Fibroblast of villous mesenchyme (primary cell): ENCODE results near the gene BOC. TPM values are rescaled to one million over a fixed set of nuclear protein-coding genes. Genes with fewer than 3 reads are reported as not detected.

Source experiments
- DNase-seq: peaks from one replicate; pipeline ENCODE4 v3.0.0-alpha.2; 2010; ENCODE audit warnings: low read depth
- H3K4me3 ChIP-seq: 2 replicates; pipeline ENCODE4 v1.5.1; 2011; ENCODE audit warnings: low read depth, mild to moderate bottlenecking, low read length
- total RNA-seq: library from RNA; depleted of rRNA; stranded (reverse); fragments of >200 nt; gene quantifications from 2 replicates; pipeline ENCODE4 v1.2.3, GENCODE V29; 2012
- TF ChIP-seq, protein P1 (sequence below): IDR thresholded peaks from 2 replicates; pipeline ENCODE4 v1.5.1; 2012; ENCODE audit warnings: low read depth, mild to moderate bottlenecking, low read length; ENCODE audit not compliant: insufficient read depth

Gene BOC
- total RNA-seq, 1 donor, result 14.2 TPM

DNA sequence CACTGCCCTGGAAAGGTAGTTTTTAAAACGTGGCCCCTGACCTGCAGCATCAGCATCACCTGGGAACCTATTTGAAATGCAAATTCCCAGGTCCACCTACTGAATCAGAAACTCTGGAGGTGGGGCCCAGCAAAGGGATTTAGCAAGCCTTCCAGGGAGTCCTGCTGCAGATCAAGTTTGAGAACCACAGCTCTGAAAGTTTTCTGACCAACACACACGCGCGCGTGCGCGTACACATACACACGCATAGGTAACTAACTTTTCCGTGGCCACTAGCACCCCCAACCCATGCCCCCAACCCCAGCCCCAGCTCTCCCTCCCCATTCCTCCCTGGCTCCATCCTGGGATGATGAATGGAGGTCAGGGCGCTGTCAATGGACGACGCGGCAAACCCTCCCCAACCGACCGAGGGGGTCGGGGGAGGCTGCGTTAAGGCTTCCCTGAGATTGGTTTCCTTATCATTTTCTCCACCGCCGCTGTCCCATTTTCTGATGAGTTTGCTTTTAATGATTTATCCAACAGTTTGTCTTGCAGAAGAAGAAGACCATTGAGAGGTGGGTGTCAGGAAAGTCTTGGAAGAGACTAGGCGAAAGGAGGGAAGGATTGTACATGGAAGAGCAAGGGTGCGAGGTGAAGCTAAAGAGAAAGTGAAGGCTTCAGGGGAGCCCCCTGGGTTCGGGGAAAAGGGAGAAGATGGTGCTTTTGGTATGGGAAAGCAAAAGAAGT lies 590 bp upstream of the BOC start:
- H3K4me3 ChIP-seq, result peak overlapping the region; percentile 67
- TF ChIP-seq, protein P1, sequence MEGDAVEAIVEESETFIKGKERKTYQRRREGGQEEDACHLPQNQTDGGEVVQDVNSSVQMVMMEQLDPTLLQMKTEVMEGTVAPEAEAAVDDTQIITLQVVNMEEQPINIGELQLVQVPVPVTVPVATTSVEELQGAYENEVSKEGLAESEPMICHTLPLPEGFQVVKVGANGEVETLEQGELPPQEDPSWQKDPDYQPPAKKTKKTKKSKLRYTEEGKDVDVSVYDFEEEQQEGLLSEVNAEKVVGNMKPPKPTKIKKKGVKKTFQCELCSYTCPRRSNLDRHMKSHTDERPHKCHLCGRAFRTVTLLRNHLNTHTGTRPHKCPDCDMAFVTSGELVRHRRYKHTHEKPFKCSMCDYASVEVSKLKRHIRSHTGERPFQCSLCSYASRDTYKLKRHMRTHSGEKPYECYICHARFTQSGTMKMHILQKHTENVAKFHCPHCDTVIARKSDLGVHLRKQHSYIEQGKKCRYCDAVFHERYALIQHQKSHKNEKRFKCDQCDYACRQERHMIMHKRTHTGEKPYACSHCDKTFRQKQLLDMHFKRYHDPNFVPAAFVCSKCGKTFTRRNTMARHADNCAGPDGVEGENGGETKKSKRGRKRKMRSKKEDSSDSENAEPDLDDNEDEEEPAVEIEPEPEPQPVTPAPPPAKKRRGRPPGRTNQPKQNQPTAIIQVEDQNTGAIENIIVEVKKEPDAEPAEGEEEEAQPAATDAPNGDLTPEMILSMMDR, result no peak
- peak; percentile 18 for DNase-seq

DNA sequence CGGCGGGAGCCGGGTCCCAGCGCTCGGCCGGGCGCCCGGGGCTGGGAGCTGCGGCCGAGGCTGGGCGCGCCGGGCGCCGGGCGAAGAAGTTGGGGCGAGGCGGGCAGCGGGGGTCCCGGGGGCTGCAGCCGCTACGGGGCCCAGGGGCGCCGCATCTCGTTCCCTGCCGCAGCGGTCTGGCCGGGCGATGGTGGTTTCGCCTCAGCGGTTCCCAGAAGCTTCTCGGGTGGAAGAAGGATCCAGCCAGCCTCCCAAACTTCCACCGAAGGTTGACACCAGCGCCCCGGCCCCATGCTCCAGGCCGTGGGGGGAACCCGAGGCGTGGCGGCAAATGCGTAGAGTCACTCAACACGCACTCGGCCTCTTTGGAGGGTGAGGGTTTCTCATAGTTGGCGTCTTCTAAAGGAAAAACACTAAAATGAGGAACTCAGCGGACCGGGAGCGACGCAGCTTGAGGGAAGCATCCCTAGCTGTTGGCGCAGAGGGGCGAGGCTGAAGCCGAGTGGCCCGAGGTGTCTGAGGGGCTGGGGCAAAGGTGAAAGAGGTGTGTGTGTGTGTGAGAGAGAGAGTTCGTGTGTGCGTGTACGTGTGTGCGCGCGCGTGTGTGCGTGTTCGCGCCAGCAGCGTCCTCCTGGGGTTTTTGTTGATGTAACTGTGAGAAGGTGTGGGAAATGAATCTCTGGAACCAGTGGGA lies 940 bp downstream of the BOC start:
- H3K4me3 ChIP-seq, result peak overlapping the region; percentile 67
- peak; percentile 26 for DNase-seq
- TF ChIP-seq, protein P1, result no peak

GRCh38 chr3:113212844-113213375 lies 1.6 kb downstream of the BOC start:
- DNase-seq, result no peak
- TF ChIP-seq, protein P1, result no peak
- peak overlapping the region; percentile 67 for H3K4me3 ChIP-seq

DNA sequence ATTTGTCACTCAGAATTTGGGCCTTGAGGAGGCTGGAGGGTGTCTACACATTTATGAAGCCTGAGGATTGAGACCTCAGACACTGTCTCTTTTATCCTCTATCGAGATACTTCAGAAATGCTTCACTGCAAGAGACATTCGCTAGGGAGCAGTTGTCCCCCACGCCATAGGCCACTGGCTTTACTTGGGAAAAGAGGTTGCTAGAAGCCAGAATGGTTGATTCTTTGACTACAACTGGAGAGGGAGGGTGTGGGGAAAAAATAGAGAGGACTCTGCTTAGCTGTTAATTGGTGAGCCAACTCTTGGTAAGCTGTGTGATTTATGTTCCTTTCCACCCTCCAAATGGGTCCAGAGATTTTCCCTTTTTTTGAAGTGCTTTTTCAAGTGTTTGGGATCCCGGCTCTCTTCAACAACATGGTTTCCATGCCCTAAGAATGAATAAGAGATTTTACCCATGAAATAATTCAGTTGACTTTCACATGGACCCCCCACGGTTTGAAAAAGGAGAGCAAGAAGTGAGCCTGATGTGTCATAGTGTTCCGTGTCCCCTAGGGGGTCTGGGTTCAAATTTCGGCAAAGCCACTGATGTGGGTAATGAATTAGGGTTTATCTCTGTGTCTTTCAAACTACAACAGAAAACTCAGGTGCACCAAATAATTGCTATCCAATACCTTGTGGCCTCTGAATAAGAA lies 2.7 kb downstream of the BOC start:
- no peak overlapping the region for H3K4me3 ChIP-seq
- TF ChIP-seq, protein P1, result no peak
- no peak for DNase-seq

DNA sequence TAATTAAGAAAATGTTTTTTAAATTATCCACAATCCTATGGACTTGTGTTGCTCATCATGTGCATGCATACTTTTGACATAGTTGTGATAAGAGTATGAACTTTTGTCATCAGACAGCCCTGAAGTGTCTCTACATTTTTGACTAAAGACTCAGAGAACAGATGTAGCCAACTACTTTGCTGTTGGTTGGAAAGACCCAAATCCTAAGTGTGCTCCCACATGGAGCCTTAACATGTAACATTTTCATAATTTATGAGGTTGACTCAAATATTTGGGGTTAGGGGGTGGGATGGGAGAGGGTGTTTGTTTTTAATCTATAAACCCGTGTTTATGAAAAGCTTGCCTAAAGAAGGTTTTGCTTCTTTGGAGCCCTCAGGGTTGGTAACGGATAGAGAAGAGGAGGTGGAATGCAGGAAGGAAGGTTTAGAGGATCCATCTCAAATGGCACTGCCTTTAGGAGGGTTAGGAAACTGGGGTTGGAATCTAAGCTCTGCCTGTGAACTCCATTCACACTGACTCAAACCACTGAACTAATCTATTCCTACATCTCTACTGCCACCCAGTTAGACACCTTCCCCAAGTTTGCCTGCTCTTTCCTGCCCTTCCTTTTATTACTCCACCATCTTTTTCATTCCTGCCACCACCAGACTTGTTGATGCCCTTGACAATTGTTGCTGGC lies 3.7 kb downstream of the BOC start:
- DNase-seq, result peak; percentile 36
- no peak overlapping the region for H3K4me3 ChIP-seq

GRCh38 chr3:113216393-113216792 lies 5.0 kb downstream of the BOC start:
- DNase-seq, result peak; percentile 61
- TF ChIP-seq, protein P1, result no peak
- H3K4me3 ChIP-seq, result no peak overlapping the region

More for the DNA sequence above, 3.7 kb downstream of the BOC start:
- TF ChIP-seq, protein P1, result no peak
